Colon (tissue), 2 donors: ENCODE data around the gene NPTXR.
"Not testable (repeated sequence)": the region's sequence is repeated elsewhere in the genome, so short reads cannot be mapped to it uniquely, and the experiment has no call there.

Experiments
- FAIRE-seq: peaks from 2 replicates; lab custom pipeline; 2012; peaks lifted over from hg19 to GRCh38; lab: Jason Lieb, UNC
- donor health status: control.
- donor health status: control.

NPTXR gene

DNA sequence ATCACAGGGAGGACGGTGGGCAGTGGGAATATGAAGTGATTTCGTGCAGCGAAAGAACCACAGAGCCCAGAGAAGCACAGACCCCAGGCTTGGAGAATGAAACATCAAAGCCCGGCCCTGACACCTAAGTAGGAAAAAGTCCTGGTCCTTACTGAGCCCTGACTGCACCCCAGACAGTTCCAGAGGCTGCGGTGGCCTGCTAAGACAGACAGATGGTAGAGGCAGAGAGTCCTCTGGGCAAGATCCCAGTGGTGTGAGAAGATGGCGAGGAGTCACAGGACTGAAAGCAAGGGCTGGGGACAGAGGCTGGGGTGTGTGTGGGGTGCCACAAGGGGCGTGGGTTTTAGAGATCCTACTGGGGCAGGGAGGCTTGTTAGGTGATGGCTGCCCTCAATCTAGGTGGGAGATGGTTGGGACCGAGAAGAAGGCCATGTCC is 24.5 kb upstream of the NPTXR start:
- FAIRE-seq, result no peak

GRCh38 chr22:38867471-38868285 is 23.9 kb upstream of the NPTXR start:
- FAIRE-seq, result no peak

DNA sequence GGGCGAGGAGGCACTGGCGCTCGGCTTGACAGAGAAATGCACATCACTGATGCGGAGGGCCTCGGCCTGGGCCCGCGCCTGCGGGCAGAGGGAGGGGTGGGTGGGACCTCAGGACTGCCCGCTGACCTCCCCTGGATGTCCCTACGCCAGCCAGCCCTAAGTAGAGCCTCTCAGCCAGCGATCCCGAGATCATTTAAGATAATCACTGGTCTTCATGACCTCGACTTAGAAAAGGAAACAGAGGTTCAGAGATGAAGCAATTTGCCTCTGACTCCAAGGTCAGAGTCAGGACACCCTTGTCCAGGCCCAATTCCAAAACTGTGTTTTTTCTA is 23.3 kb upstream of the NPTXR start:
- FAIRE-seq, result no peak

GRCh38 chr22:38866399-38867123 is 22.7 kb upstream of the NPTXR start:
- FAIRE-seq, result no peak

DNA sequence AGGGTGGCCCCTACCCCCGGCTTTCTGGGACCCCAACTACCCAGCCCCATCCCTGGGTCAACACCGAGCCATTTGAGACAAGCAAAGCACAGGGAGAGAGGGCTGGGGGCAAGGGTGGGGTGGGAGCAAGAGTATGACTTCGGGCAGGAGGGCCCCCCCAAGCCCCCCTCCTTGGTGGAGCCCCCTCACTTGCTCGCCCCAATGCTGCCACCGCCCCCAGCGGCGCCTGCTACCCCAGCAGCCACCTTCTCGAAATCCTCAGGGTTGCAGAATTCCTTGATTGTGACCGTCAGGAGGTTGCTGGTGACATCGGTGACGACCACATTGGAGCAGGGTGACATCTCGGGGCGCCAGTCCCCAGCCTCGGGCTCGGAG is 22.2 kb upstream of the NPTXR start:
- FAIRE-seq, result no peak

- no peak for FAIRE-seq
Observed at GRCh38 chr22:38865201-38866023, 21.6 kb upstream of the NPTXR start.

DNA sequence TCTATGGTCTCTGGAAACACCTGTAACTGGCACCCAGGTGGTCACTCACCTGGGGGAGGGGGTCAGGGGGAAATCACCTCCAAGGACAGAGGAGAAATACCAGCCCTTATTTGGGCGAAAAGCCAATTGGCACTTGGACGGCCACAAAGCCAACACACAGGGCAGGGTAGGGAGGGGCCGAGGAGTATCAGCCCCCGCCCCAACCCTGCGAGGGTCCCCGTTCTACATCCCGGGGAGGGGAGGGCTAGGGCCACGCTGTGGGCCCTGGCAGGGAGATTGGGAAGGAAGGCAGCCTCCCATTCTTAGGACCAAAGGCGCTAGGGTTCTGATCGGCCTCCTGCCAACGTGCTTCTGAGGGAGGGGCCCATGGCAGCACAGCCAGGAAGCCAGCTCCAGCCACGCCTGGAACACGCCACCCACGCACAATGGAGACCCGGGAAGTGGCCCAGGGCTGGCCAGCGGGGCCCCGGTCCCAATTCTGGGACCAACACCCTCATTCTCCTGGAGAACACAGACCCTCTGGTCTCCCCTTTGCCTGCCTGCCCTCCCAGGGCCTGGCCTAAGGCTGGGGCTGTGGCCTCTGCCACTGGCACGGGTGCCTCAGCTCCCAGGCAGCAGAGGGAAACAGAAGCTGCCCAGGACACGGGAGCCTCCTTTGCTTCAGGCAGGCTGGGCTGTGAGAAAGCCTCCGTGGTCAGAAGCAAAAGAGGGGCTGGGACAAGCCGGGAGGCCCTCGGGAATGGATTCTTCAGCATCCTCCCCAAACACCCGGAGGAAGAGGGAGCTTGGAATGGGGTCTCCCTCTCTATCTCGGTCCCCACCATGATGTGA is 20.7 kb upstream of the NPTXR start:
- no peak for FAIRE-seq

DNA sequence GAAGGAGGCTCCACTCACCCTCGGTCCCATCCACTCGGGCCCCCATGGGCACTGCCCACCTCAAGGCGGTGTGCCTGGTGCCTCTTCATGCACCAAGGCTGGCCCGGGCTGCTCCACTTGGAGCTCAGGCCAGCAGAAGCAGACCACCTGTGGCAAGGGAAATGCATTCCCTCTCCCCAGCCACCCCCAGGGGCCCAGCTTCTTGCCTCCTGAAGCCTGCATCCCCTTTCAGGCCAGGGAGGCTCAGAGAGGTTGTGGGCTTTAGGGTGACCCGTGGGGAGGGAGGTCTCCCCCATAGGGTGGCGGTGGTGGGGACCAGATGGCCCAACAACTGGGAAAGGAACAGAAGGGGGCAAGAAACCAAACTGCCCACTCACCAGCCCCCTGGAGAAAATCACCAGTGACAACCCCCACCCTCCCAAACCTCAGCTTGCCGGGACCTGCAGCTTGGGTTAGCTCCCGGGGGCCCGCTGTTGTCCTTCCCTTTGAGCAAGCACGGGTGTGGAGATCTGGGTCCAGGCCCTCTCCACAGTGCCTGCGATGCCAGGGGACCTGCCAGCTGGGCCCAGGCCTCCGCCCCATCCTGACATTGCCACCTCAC is 19.8 kb upstream of the NPTXR start:
- FAIRE-seq, result no peak

- FAIRE-seq, result no peak
Observed at GRCh38 chr22:38862375-38863329, 18.8 kb upstream of the NPTXR start.

GRCh38 chr22:38861927-38862326 is 18.1 kb upstream of the NPTXR start:
- no peak for FAIRE-seq

- no peak for FAIRE-seq
Observed at GRCh38 chr22:38861170-38861876, 17.5 kb upstream of the NPTXR start.

- FAIRE-seq, result no peak
Observed at GRCh38 chr22:38860283-38861169, 16.7 kb upstream of the NPTXR start.

DNA sequence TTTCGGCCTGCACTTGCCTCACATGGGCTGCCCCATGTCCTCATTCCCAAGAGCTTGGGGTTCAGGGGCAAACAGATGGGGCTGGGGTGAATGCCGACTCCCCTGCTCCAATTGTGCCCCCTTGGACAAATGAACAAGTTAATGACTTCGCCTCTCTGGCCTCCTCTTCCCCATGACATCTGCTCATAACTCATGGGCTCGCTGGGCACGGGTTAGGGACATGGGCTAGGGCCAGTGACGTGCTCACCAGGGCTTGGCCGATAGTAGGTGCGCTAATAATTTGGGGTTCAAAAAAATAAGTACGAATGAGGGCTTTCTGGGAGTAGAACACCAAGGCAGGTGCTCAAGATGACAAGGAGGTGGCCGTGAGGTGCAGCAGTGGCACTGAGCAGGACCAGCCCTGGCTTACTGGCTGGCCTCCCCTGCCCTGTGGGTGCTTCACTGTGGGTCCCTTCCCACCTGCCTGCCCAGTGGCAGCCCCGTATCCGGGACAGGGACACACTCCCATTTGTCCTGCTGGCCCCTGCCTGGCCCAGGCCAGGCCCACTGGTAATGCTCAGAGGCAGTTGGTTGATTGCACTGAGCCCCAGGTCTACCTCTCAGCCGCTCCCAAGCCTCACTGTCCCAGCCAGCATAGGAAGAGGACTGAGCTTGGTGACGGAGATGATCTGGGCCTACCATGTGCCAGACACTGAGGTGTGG is 15.9 kb upstream of the NPTXR start:
- FAIRE-seq, result no peak

DNA sequence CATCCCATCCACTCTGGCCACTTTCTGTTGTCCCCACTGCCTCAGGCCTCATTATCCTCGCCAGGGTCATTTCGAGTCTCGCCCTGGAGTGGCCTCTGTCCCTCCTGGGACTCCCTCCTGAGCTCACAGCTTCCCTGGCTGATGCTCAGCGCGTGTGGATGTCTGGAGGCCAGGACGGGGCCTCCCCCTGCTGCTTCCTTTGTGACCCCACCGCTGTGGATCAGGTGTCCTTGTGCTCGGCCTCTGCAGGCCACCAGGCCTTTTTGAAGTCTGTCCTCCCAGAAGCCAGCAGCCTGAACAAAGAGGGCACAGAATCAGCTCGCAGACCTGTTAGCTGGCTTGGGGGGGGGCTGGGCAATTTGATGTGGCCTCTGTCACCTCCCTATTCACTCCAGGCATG is 14.7 kb upstream of the NPTXR start:
- FAIRE-seq, result no peak

DNA sequence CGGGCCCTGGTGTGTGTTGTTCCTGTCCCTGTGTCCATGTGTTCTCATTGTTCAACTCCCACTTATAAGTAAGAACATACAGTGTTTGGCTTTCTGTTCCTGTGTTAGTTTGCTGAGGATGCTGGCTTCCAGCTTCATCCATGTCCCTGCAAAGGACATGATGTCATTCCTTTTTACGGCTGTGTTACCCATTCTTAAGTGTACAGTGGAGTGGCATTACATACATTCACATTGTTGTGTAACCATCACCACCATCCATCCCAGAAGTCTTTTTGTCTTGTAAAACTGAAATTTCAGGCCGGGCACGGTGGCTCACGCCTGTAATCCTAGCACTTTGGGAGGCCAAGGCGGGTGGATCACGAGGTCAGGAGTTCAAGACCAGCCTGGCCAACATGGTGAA is 10.6 kb upstream of the NPTXR start:
- FAIRE-seq, result not testable (repeated sequence)

DNA sequence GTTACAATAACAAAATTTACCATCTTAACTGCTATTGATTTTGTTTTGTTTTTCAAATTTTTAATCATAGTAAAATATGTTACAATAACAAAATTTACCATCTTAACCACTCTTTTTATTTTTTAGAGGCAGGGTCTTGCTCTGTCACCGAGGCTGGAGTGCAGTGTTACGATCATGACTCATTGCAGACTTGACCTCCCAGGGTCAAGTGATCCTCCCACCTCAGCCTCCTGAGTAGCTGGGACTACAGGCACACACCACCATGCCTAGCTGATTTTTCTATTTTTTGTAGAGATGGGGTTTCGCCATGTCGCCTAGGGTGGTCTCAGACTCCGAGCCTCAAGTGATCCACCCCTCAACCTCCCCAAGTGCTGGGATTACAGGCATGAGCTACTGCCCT is 10.1 kb upstream of the NPTXR start:
- FAIRE-seq, result not testable (repeated sequence)

DNA sequence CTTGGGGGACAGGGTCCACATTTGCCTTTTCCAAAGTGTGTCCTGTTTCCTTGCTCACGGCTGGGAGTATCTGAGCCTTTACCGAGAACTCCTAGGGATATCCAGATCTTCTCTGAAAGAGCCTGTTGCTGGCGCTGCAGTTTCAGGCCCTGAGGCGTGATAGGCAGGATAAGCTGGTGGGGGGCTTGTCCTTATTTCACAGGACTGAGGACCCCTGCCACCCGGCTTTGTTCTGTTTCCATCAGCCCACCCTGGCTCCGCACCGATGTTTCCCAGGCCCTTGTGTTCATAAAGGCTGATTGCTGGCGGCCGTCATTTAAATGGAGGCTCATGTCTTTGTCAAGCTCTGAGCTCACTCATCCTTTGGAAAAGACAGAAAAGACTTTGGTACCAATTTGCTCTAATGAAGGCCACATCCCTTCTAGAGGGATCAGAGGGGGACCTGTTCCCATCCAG is 9.4 kb upstream of the NPTXR start:
- FAIRE-seq, result no peak

- no peak for FAIRE-seq
Observed at GRCh38 chr22:38852522-38852921, 8.7 kb upstream of the NPTXR start.
